ENCODE data around the gene SSC5D. TPM values are rescaled to one million over a fixed set of nuclear protein-coding genes. Genes with fewer than 3 reads are reported as not detected.
A peak's percentile ranks its signal among the peaks of the same experiment; 100 is the strongest.

The SSC5D gene
- total and polyA plus RNA-seq, 10 of the 15 experiments (the other 5 are each of a cell fraction or from before 2014, with no cell fraction given), result 0.03 to 0.13 (median 0.05) TPM; not detected in 4

DNA sequence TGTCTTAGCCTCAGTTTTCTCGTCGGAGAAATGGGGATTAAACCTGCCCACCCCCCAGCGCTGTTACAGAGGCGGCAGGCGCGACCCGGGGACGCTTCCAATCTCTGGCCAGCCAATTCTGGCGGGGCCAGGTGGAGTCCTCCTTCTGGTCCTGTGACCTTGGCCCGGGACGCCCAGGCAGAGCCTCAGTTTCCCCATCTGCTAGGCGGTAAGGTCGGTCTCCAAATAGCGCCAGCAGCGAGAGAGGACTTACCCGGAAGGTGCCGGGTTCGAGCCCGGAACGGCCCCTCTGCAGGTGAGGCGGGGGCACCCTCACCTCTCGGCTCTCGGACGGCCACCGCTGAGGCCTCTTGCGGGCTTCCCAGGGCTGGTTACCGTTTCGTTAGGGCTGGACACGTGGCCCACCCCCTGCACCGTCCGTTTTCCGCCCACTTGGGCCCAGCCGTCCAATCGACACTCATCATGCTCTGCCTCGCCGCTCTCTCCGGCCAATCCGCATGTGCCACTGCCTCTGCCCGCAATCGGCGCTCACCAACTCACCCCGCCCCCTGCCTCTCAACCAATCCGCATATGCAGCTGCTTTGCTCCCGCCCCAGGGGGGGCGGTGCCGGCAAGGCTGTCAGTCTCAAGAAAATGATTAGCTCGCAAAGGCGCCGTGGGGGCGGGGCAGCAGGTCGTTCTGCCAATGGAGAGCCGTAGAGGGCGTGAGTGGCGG is 26.8 kb upstream of the SSC5D start, which contains the start of gene ISOC2 (continued):
- peak; percentile 92 for TF ChIP-seq CEBPZ (IDR thresholded peaks at IDR 0.05; ENCODE audit: low read depth, low read length)
- 0 out of 2 replicates have a peak, but pooled peaks have one; percentile 21 for TF ChIP-seq ATF7 (IDR thresholded peaks at IDR 0.05; ENCODE audit: low read depth)
- TF ChIP-seq MYC (IDR thresholded peaks at IDR 0.05; ENCODE audit: insufficient read depth, insufficient read length, insufficient replicate concordance, low read length, severe bottlenecking), result peak; percentile 80
- TF ChIP-seq NFIC (IDR thresholded peaks at IDR 0.05; ENCODE audit: low read depth, low read length), result no peak
- TF ChIP-seq SIN3A (IDR thresholded peaks at IDR 0.05; ENCODE audit: low read depth, low read length), result no peak
- TF ChIP-seq SMAD5 (IDR thresholded peaks at IDR 0.05; ENCODE audit: low read depth), result peak; percentile 36; the same call in 1 of the 2 replicates
- no peak for TF ChIP-seq SREBF1 (IDR thresholded peaks at IDR 0.05; ENCODE audit: low read length)
- TF ChIP-seq, protein P1, sequence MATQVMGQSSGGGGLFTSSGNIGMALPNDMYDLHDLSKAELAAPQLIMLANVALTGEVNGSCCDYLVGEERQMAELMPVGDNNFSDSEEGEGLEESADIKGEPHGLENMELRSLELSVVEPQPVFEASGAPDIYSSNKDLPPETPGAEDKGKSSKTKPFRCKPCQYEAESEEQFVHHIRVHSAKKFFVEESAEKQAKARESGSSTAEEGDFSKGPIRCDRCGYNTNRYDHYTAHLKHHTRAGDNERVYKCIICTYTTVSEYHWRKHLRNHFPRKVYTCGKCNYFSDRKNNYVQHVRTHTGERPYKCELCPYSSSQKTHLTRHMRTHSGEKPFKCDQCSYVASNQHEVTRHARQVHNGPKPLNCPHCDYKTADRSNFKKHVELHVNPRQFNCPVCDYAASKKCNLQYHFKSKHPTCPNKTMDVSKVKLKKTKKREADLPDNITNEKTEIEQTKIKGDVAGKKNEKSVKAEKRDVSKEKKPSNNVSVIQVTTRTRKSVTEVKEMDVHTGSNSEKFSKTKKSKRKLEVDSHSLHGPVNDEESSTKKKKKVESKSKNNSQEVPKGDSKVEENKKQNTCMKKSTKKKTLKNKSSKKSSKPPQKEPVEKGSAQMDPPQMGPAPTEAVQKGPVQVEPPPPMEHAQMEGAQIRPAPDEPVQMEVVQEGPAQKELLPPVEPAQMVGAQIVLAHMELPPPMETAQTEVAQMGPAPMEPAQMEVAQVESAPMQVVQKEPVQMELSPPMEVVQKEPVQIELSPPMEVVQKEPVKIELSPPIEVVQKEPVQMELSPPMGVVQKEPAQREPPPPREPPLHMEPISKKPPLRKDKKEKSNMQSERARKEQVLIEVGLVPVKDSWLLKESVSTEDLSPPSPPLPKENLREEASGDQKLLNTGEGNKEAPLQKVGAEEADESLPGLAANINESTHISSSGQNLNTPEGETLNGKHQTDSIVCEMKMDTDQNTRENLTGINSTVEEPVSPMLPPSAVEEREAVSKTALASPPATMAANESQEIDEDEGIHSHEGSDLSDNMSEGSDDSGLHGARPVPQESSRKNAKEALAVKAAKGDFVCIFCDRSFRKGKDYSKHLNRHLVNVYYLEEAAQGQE (IDR thresholded peaks at IDR 0.05; ENCODE audit: low read depth, low read length), result no peak
- TF ChIP-seq RUNX3 (IDR thresholded peaks at IDR 0.05; ENCODE audit: low read length), result peak; percentile 10
- no peak for TF ChIP-seq GABPA (IDR thresholded peaks at IDR 0.05; ENCODE audit: low read depth)
- TF ChIP-seq CREM (IDR thresholded peaks at IDR 0.05; ENCODE audit: low read depth), result peak; percentile 75
- TF ChIP-seq HDAC2 (IDR thresholded peaks at IDR 0.05), result no peak
- peak; percentile 34; the same call in 1 of the 2 replicates for TF ChIP-seq YY1 (IDR thresholded peaks at IDR 0.05; ENCODE audit: low read depth, low read length)
- TF ChIP-seq SRF (IDR thresholded peaks at IDR 0.05; ENCODE audit: low read depth in 2 of 2, low read length in 2 of 2), result no peak
- no peak for TF ChIP-seq ZBTB11 (CRISPR knock-in tag; IDR thresholded peaks at IDR 0.05)
- peak; percentile 63; the same call in 1 of the 2 replicates for TF ChIP-seq RB1 (IDR thresholded peaks at IDR 0.05; ENCODE audit: borderline replicate concordance)
- TF ChIP-seq FOXK2 (IDR thresholded peaks at IDR 0.05), result no peak
- peak; percentile 78; the same call in 1 of the 2 replicates for TF ChIP-seq ZNF207 (IDR thresholded peaks at IDR 0.05; ENCODE audit: borderline replicate concordance)
- TF ChIP-seq KAT2A (conservative IDR thresholded peaks at IDR 0.05; ENCODE audit: control insufficient read depth, low read depth, low read length), result no peak
- no peak for TF ChIP-seq RCOR1 (conservative IDR thresholded peaks at IDR 0.05; ENCODE audit: low read depth, low read length)

All from GM12878 (cell line).